ENCODE results near the gene SNX2. TPM values are rescaled to one million over a fixed set of nuclear protein-coding genes. Genes with fewer than 3 reads are reported as not detected.
"Not testable (repeated sequence)": the region's sequence is repeated elsewhere in the genome, so short reads cannot be mapped to it uniquely, and the experiment has no call there.

SNX2 gene
- total RNA-seq, 3 donors from 2014 or later (not counting 1 experiment from before 2014, with no cell fraction given) = 47.9 to 57.4 (median 53.2) TPM

GRCh38 chr5:122846051-122846550, 71.2 kb downstream of the SNX2 start:
- Histone ChIP-seq H3K36me3 (ENCODE audit: control insufficient read depth, insufficient read depth, low read length) (no peaks in the 10 kb centered on the region), H3K4me3 (ENCODE audit: low read length) (peak overlapping the region; percentile 55), H3K9me3 (ENCODE audit: control insufficient read depth, insufficient read depth, low read length) (no peaks in the 10 kb centered on the region), H3K4me1 (ENCODE audit: control insufficient read depth, insufficient read depth, low read length) (peaks cover 20% of the 10 kb centered on the region), H3K27me3 (ENCODE audit: control insufficient read depth, insufficient read depth, low read length) (no peaks in the 10 kb centered on the region), H3K27ac (ENCODE audit: low read length) (peak overlapping the region; percentile 75)
- intact Hi-C loops (cut with micrococcal nuclease) = no loop called here
- Mint-ChIP-seq H3K9me3 (no peaks in the 10 kb centered on the region), H3K4me1 (peaks cover 13 to 33% of the 10 kb centered on the region in 2 donors), H3K4me3 (peak overlapping the region; percentile 90), H3K36me3 (no peaks in the 10 kb centered on the region), H3K27me3 (ENCODE audit: low read depth in 2 of 2) (peaks cover 0 to 4% of the 10 kb centered on the region in 2 donors), H3K27ac (peak overlapping the region; percentile 80 to 81)
- DNase-seq (peak in 1 of 2 donors; percentile 27), ATAC-seq (no peak)
- no peak for TF ChIP-seq CTCF (IDR thresholded peaks at IDR 0.05)
- WGBS (ENCODE audit: insufficient coverage) = 14% methylated on average over 6 of the region's 6 CpGs

- H3K9me3 ChIP-seq (ENCODE audit: control insufficient read depth, insufficient read depth, low read length) = no peaks in the 10 kb centered on the region
- H3K27me3 ChIP-seq (ENCODE audit: control insufficient read depth, insufficient read depth, low read length) = no peaks in the 10 kb centered on the region
- ATAC-seq (no peak), DNase-seq (peak in 1 of 2 donors; percentile 3)
- Mint-ChIP-seq H3K9me3 (no peaks in the 10 kb centered on the region), H3K36me3 (no peaks in the 10 kb centered on the region), H3K4me1 (peaks cover 13 to 33% of the 10 kb centered on the region in 2 donors), H3K4me3 (peak overlapping the region; percentile 90), H3K27ac (peak overlapping the region in 1 of 2 donors; percentile 81), H3K27me3 (ENCODE audit: low read depth in 2 of 2) (no peaks in the 10 kb centered on the region)
- TF ChIP-seq CTCF (IDR thresholded peaks at IDR 0.05) = no peak
- H3K4me1 ChIP-seq (ENCODE audit: control insufficient read depth, insufficient read depth, low read length) = peaks cover 20% of the 10 kb centered on the region
- H3K36me3 ChIP-seq (ENCODE audit: control insufficient read depth, insufficient read depth, low read length) = no peaks in the 10 kb centered on the region
- H3K27ac ChIP-seq (ENCODE audit: low read length) = no peak overlapping the region
- 100% methylated on average over 1 of the region's 2 CpGs for WGBS (ENCODE audit: insufficient coverage)
- no peak overlapping the region for H3K4me3 ChIP-seq (ENCODE audit: low read length)
- intact Hi-C loops (cut with micrococcal nuclease) = no loop called here
Measured at GRCh38 chr5:122847687-122848081, 72.8 kb downstream of the SNX2 start.

GRCh38 chr5:122849771-122850170, 74.9 kb downstream of the SNX2 start:
- intact Hi-C loops (cut with micrococcal nuclease) = no loop called here
- Histone ChIP-seq H3K36me3 (ENCODE audit: control insufficient read depth, insufficient read depth, low read length) (no peaks in the 10 kb centered on the region), H3K4me3 (ENCODE audit: low read length) (no peak overlapping the region), H3K27me3 (ENCODE audit: control insufficient read depth, insufficient read depth, low read length) (no peaks in the 10 kb centered on the region), H3K27ac (ENCODE audit: low read length) (no peak overlapping the region), H3K4me1 (ENCODE audit: control insufficient read depth, insufficient read depth, low read length) (peaks cover 8% of the 10 kb centered on the region), H3K9me3 (ENCODE audit: control insufficient read depth, insufficient read depth, low read length) (no peaks in the 10 kb centered on the region)
- Mint-ChIP-seq H3K9me3 (no peaks in the 10 kb centered on the region), H3K4me3 (no peak overlapping the region), H3K36me3 (no peaks in the 10 kb centered on the region), H3K27me3 (ENCODE audit: low read depth in 2 of 2) (no peaks in the 10 kb centered on the region), H3K27ac (peak overlapping the region in 1 of 2 donors; percentile 4), H3K4me1 (peaks cover 3 to 21% of the 10 kb centered on the region in 2 donors)
- ATAC-seq (no peak), DNase-seq (no peak)
- no peak for TF ChIP-seq CTCF (IDR thresholded peaks at IDR 0.05)
- WGBS (ENCODE audit: insufficient coverage) = 92% methylated on average over 1 of the region's 1 CpG

GRCh38 chr5:122857538-122857937, 82.7 kb downstream of the SNX2 start:
- H3K27me3 ChIP-seq (ENCODE audit: control insufficient read depth, insufficient read depth, low read length); H3K27ac ChIP-seq (ENCODE audit: low read length); H3K27ac Mint-ChIP-seq; H3K36me3 Mint-ChIP-seq; intact Hi-C loops (cut with micrococcal nuclease); ATAC-seq; H3K9me3 ChIP-seq (ENCODE audit: control insufficient read depth, insufficient read depth, low read length); H3K4me3 ChIP-seq (ENCODE audit: low read length); H3K9me3 Mint-ChIP-seq; H3K4me1 Mint-ChIP-seq; H3K36me3 ChIP-seq (ENCODE audit: control insufficient read depth, insufficient read depth, low read length); DNase-seq; H3K4me1 ChIP-seq (ENCODE audit: control insufficient read depth, insufficient read depth, low read length); H3K27me3 Mint-ChIP-seq (ENCODE audit: low read depth in 2 of 2); H3K4me3 Mint-ChIP-seq: not testable (repeated sequence)
- WGBS (ENCODE audit: insufficient coverage) = 94% methylated on average over 3 of the region's 8 CpGs

All from natural killer cell (primary cell).